ENCODE results near the gene COA6. TPM values are rescaled to one million over a fixed set of nuclear protein-coding genes. Genes with fewer than 3 reads are reported as not detected.

The COA6 gene
- total and polyA plus RNA-seq, 2 of the 8 experiments (the other 6 are each of a cell fraction or from before 2014, with no cell fraction given) = 22.9 to 44.9 TPM

GRCh38 chr1:234331507-234331906 is 41.7 kb upstream of the COA6 start:
- no peak overlapping the region for H2BK12ac ChIP-seq (ENCODE audit: low read depth, low read length)
- no peak overlapping the region for H2AK5ac ChIP-seq (ENCODE audit: low read depth, low read length)
- no peak overlapping the region for H2BK20ac ChIP-seq (ENCODE audit: low read length)
- no peak overlapping the region for H4K91ac ChIP-seq (replicated peaks; ENCODE audit: insufficient read length, low read length)
- 0 out of 4 replicates have a peak, but pooled peaks cover 0 to 4% of the 10 kb centered on the region in 2 experiments for H3K9me3 ChIP-seq (ENCODE audit: insufficient read depth in 2 of 2, low read depth in 1 of 2, low read length in 1 of 2)
- FAIRE-seq (no peak), DNase-seq (ENCODE audit: low read depth in 1 of 2, low spot score in 2 of 2) (no peak)
- no peak overlapping the region for H2BK15ac ChIP-seq (ENCODE audit: low read length)
- no peak overlapping the region for H3K4me2 ChIP-seq (ENCODE audit: insufficient read depth in 1 of 2, low read depth in 2 of 2, low read length in 2 of 2)
- no peak overlapping the region for H3K56ac ChIP-seq (replicated peaks; ENCODE audit: insufficient read length, low read depth, low read length)
- ChIA-PET POLR2A (ENCODE audit: partially characterized antibody) (no interaction called here), CTCF (ENCODE audit: partially characterized antibody) (interaction anchor here (1.3 kb wide), 1 partner anchor 12 kb away, joined by 3 read pairs; no protein-coding TSS in a partner anchor)
- no peaks in the 10 kb centered on the region for H3K79me2 ChIP-seq (ENCODE audit: control insufficient read depth in 1 of 2, insufficient read depth in 2 of 2, low read length in 2 of 2)
- H4K5ac ChIP-seq (ENCODE audit: insufficient read length, low read depth, low read length) = no peak overlapping the region
- H2AFZ ChIP-seq (ENCODE audit: low read length) = no peak overlapping the region
- H3K79me1 ChIP-seq (ENCODE audit: low read depth, low read length) = no peaks in the 10 kb centered on the region
- H3K4me1 ChIP-seq (replicated peaks in 1 of 4; ENCODE audit: control insufficient read depth in 3 of 4, insufficient read depth in 4 of 4, low read length in 3 of 4) = peaks cover 0 to 3% (median under 1%) of the 10 kb centered on the region in 4 experiments; a peak in 1 of 7 replicates
- H3K4me3 ChIP-seq (ENCODE audit: extremely low read depth in 1 of 4, insufficient read depth in 2 of 4, low read depth in 3 of 4, low read length in 4 of 4) = no peak overlapping the region
- H3K27me3 ChIP-seq (replicated peaks in 1 of 4; ENCODE audit: control insufficient read depth in 3 of 4, extremely low read depth in 1 of 4, insufficient read depth in 3 of 4, low read length in 3 of 4) = no peaks in the 10 kb centered on the region
- H2BK120ac ChIP-seq (replicated peaks; ENCODE audit: low read depth, low read length) = no peak overlapping the region
- no peak overlapping the region for H4K8ac ChIP-seq (ENCODE audit: extremely low read depth, insufficient read depth, low read length)
- no peak overlapping the region for H3K23ac ChIP-seq (ENCODE audit: insufficient read length)
- no peaks in the 10 kb centered on the region for H3K23me2 ChIP-seq (ENCODE audit: low read depth, low read length)
- no peak overlapping the region for H2BK5ac ChIP-seq (ENCODE audit: low read depth, low read length)
- H3K4ac ChIP-seq (replicated peaks; ENCODE audit: insufficient read length, low read depth, low read length) = no peak overlapping the region
- H3K18ac ChIP-seq (ENCODE audit: extremely low read depth, low read length) = no peak overlapping the region
- no peaks in the 10 kb centered on the region for H4K20me1 ChIP-seq (replicated peaks in 1 of 2; ENCODE audit: control insufficient read depth in 1 of 2, insufficient read depth in 2 of 2, low read length in 2 of 2)
- no peak overlapping the region for H3K27ac ChIP-seq (ENCODE audit: low read depth, low read length)
- no peak overlapping the region for H3K9ac ChIP-seq (replicated peaks in 1 of 4; ENCODE audit: extremely low read depth in 1 of 4, low read depth in 3 of 4, low read length in 3 of 4)
- WGBS, 2 experiments (ENCODE audit: extremely low coverage in 1 of 2, insufficient coverage in 1 of 2, insufficient read length in 1 of 2, insufficient replicate concordance in 2 of 2, low coverage in 1 of 2, low lambda C conversion rate in 2 of 2, missing lambda C conversion rate in 1 of 2) = 95% methylated on average over 2 of the region's 2 CpGs; no CpG with 5 or more reads in 1 of the 2 experiments
- no peak overlapping the region for H3K14ac ChIP-seq (ENCODE audit: insufficient read length)
- H3K36me3 ChIP-seq (ENCODE audit: control insufficient read depth in 2 of 4, insufficient read depth in 4 of 4, low read length in 3 of 4) = no peaks in the 10 kb centered on the region
- TF ChIP-seq RNF2 (IDR thresholded peaks at IDR 0.05; ENCODE audit: borderline replicate concordance, low read depth, low read length, missing control alignments, poor library complexity, severe bottlenecking) (no peak), EGR1 (IDR thresholded peaks at IDR 0.05; ENCODE audit: borderline replicate concordance, low read depth, low read length) (no peak), NANOG (IDR thresholded peaks at IDR 0.05; ENCODE audit: insufficient read depth, low read depth, low read length, poor library complexity, severe bottlenecking) (no peak), EZH2 (IDR thresholded peaks at IDR 0.05; ENCODE audit: low read depth, low read length, severe bottlenecking) (no peak), E2F6 (IDR thresholded peaks at IDR 0.05) (no peak), TBP (IDR thresholded peaks at IDR 0.05; ENCODE audit: low read depth, low read length) (no peak), POLR2A (IDR thresholded peaks at IDR 0.05; ENCODE audit: control extremely low read depth in 1 of 2, low read depth in 2 of 2, low read length in 2 of 2) (no peak), TAF1 (IDR thresholded peaks at IDR 0.05; ENCODE audit: low read depth, low read length) (no peak), NRF1 (IDR thresholded peaks at IDR 0.05; ENCODE audit: low read depth, low read length) (no peak)
- TF ChIP-seq, protein P1, sequence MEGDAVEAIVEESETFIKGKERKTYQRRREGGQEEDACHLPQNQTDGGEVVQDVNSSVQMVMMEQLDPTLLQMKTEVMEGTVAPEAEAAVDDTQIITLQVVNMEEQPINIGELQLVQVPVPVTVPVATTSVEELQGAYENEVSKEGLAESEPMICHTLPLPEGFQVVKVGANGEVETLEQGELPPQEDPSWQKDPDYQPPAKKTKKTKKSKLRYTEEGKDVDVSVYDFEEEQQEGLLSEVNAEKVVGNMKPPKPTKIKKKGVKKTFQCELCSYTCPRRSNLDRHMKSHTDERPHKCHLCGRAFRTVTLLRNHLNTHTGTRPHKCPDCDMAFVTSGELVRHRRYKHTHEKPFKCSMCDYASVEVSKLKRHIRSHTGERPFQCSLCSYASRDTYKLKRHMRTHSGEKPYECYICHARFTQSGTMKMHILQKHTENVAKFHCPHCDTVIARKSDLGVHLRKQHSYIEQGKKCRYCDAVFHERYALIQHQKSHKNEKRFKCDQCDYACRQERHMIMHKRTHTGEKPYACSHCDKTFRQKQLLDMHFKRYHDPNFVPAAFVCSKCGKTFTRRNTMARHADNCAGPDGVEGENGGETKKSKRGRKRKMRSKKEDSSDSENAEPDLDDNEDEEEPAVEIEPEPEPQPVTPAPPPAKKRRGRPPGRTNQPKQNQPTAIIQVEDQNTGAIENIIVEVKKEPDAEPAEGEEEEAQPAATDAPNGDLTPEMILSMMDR (IDR thresholded peaks at IDR 0.05; ENCODE audit: control extremely low read depth in 1 of 3, insufficient read depth in 1 of 3, low read depth in 1 of 3, low read length in 3 of 3) = no peak

Data from H1 (cell line).